ENCODE data around the gene CD63.

Gene CD63

DNA sequence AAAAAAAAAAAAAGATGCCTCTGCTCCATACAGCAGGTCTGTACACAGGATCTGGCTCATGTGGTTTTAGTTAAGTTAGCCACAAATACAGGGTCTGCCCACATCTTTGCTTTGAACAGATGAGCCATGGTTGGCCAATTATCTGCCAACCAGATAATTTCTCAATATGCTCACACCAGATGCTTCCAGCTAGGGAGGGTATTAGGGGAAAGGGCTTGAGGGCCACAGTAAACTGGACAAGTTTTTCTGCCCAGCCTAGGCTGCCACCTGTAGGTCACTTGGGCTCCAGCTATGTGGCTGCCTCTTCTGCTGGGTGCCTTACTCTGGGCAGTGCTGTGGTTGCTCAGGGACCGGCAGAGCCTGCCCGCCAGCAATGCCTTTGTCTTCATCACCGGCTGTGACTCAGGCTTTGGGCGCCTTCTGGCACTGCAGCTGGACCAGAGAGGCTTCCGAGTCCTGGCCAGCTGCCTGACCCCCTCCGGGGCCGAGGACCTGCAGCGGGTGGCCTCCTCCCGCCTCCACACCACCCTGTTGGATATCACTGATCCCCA is 7.8 kb downstream of the CD63 start:
- DNase-seq (ENCODE audit: low spot score): peak; percentile 88

DNA sequence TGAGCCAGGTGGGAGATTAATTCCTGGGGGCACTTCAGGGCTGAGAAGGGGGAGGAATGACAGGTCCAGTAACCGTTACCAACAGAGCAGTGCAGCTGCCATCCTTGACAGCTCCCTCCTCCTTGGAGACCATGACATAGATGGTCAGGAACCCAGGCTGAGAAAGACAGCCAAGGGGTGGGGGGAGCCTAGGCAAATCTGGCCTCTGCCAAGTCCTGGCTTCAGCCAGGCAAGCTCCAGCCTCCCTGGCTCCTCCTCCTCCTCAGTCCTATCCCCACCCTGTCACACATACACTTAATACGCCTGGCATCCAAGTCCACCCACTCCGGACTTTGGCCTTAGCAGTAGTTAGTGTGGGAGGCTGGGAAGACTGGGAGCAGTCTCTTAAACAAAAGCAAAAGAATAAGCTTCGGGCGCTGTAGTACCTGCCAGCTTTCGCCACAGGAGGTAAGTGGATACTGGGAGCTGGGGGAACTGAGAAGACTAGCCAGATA is 8.7 kb downstream of the CD63 start, which contains the start of gene RDH5:
RDH5 (plus strand) TSS at position 323 of the 494 bp plus-strand sequence. CDS start 792 bp downstream, outside the sequence.
- peak; percentile 69 for DNase-seq (ENCODE audit: low spot score)

DNA sequence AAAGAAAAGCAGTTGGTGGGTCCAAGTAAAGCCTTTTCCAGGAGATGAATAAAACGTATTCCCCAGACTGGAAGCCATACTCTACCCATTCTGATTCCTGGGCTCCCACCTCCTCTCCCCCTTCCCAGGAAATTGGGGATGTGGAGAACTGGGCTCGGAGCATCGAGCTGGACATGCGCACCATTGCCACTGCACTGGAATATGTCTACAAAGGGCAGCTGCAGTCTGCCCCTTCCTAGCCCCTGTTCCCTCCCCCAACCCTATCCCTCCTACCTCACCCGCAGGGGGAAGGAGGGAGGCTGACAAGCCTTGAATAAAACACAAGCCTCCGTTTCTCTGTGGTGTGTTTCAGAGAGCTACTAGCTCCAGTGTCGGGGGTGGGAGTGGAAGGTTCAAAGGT is 9.4 kb downstream of the CD63 start:
- no peak for DNase-seq (ENCODE audit: low spot score)

DNA sequence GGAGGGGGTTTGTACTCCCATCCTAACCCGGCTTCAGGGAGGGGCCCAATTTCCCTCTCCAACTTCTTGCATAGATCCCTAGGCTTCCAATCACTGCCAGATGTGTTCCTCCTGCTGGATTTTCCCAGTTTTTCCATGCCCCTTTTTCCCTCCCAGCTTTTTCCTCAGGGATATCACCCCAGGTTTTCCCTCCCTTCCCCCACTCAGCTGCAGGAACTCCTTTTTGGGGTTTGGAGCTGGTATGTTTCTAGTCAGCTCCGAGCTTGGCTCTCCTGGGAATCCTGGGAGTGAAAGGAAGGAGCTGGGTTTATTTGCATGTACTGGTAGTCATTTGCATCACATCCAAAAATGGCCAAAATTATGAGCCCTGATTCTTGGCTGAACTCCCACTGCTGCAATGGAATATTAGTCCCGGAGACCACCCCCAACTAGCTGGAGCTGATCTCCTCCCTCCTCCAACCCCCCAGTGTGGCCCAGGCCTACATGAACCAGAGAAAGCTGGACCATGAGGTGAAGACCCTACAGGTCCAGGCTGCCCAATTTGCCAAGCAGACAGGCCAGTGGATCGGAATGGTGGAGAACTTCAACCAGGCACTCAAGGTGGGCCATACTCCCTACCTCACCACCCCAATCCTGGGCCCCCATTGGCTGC is 10.1 kb downstream of the CD63 start:
- DNase-seq (ENCODE audit: low spot score): no peak

DNA sequence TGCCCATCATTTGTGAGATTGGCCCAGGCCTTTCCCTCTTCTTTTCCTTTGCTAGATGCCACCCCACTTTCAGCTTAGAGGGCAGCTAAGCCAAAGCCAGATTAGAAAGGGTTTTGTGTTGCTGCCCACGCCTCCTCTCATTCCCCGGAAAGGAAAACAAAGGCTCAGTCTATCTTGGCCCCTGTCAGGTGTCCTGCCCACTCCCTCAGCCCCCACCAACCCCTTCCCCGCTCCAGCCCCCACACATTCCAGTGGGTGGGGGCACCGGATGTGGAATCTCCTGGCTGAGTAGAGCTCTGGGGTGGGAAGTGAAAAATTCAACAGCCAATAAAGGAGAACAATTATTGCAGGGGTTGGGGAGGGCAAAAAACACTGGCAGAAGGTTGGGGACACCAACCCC is 10.8 kb downstream of the CD63 start:
- DNase-seq (ENCODE audit: low spot score): no peak

DNA sequence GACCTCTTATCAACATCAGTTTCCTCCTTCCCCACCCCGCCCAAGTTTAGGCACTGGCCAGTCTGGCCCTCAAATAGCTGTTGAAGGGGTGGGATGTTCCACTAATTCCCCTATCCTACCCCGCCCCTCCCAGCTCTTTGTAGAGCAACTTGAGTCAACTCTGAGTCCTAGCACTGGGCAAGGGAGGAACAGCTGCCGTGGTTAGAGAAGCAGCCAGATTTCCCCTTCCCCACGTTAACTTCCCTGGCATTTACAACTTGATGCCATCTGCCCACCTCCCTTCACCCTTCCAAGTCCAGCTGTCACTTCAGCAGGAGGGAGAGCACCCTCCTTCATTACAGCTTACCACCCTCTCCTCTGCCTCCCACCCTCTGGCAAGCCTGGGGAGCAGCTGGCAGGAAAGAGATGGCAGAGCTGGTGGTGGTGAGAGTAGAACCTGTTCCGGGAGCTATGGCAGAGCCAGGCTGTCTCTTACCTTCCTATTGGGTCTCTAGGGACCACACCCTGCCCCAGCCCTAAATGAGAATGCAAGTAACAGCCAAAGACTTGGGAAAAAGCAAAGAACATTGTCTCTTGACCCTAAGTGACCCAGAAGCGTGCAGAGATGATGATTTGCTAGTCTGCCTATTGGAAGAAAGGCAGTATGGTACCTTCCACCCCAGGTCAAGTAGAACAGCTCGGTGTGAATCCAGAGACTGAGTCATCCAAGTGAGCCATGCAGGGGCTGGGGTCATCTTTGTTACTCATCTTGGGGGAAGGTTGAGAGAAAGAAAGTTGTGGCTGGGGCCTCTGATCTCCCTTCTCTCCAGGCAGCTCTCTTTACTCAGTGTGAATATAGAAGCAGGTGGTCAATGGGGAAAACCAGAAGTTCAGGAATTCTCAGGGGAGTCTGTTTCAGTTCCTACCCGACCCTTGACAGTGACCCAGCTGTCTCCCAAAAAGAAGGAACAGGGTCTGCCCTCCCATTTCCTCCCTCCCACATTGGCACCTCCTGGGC is 11.5 kb downstream of the CD63 start:
- DNase-seq (ENCODE audit: low spot score): no peak

DNA sequence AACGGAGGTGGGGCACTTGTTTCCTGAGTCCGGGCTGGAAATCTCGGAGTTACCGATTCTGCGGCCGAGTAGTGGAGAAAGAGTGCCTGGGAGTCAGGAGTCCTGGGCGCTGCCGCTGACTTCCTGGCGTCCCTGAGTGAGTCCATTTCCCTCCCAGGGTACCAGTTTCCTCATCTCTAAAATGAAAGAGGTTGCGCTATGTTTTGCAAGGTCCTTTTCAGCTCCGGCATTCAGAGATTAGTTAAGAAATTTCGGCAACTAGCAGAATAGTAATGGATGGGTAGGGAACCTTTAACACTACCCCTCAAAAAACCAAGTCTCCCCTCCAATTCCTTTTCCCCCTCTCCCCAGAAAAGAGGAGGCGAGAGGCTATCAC is 12.2 kb downstream of the CD63 start:
- no peak for DNase-seq (ENCODE audit: low spot score)

DNA sequence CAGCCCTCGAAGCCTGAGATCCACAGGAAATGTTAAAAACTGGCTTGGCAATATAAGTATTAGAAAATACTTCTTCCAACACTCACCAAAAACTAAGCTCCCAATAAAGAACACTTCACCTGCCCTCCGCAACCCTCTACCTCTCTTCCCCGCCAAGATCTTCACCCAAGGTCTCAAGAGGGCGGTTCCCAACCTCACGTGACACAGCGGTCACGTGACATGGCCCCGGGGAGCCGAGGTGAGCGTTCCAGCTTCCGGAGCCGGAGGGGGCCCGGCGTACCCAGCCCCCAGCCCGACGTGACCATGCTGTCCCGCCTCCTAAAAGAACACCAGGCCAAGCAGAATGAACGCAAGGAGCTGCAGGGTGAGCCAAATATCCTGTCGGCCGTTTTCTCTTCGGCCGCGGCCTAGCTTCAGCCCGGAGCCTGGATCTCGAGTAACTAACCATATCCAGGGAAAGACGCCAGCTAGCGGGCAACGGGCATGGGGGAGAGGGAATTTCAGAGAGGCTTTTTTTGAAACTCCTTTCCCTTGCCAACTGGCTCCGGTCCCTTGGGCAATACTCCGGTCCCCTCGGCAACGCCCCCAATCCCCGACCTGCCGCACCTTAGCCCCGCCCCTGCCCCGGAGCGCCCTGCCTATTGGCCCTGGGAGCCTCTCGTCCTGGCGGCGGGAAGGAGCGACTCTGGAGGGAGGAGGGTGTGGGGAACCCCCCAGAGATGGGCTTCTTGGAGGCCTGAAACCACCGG is 12.8 kb downstream of the CD63 start, which contains the start of gene BLOC1S1:
BLOC1S1 (plus strand) TSS at position 214 of the 749 bp plus-strand sequence; CDS start at position 220, 6 bp downstream.
- DNase-seq (ENCODE audit: low spot score): peak; percentile 90

DNA sequence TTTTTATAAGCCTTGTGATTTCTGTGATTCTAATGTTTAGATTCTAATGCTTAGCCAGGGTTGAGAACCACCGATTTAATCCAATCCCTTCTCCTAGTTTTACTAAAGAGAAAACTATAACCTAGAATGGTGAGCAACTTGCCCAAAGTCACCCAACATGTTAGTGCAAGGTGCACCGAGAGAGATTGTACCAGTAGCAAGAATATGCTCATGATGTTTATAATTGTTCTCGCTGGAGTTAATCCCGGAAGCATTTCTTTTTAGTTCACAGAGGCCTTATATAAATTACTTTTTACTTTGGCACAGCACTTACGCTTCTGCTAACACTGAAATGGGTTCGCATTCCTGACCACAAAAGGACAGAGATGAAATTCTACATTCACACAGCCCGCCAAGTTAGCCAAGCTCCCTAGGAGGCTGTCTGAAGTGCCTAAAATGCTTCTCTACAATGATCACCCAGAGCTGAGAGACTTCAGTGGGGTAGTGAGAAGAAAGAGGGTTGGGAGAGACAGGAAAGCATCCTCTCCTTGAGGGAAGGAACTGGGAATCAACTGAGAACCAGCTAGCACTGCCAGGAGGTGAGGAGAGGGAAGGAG is 13.5 kb downstream of the CD63 start:
- no peak for DNase-seq (ENCODE audit: low spot score)

DNA sequence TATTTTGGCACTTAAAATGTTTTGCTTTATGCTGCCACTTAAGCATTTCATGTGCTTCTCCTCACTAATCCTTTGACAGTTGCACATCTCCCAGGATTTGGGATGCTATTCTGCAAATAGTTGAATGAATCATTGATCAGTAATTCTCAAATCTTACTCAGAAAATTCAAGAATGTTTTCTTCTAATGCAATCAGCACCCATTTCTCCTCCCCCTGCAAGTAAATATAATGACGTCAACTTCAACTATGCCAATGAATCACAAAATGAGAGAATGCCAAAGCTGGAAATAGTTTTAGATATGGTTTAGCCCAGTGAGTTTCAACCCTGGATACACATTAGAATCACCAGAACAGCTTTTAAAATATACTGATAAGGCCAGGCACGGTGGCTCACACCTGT is 15.1 kb downstream of the CD63 start:
- no peak for DNase-seq (ENCODE audit: low spot score)

DNA sequence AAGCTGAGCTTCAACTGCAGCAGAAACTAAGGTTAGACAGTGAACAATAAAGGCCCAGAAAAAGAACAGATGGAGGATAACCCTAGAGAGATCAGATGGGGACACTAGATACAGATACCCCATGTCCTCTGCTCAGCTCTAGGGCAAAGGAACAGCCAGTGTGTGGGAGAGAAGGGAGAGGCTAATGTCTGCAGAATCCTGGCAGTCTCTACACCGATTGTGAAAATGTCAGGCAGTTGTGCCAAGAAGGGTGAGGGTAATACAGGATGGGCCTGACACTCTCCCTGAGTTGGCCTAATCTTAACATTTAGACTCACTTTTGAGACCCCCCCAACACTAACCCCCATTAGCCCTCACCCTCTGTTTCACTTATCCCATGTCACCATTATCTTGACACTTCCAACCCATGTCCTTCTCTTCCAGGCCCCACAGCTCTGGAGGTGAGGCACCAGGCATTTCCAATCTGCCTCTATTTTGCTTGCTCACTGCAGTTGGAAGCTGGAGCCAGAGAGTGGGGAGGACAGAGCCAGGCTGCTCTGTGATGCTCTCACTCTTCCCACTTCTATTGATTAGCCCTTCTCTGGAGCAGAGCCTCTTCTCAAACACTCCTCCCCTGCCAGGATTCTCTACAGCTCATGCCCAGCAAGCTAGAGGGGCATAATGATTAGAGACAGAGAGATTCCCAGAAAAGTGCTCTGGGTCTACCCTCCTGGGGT is 16.0 kb downstream of the CD63 start:
- DNase-seq (ENCODE audit: low spot score): no peak

DNA sequence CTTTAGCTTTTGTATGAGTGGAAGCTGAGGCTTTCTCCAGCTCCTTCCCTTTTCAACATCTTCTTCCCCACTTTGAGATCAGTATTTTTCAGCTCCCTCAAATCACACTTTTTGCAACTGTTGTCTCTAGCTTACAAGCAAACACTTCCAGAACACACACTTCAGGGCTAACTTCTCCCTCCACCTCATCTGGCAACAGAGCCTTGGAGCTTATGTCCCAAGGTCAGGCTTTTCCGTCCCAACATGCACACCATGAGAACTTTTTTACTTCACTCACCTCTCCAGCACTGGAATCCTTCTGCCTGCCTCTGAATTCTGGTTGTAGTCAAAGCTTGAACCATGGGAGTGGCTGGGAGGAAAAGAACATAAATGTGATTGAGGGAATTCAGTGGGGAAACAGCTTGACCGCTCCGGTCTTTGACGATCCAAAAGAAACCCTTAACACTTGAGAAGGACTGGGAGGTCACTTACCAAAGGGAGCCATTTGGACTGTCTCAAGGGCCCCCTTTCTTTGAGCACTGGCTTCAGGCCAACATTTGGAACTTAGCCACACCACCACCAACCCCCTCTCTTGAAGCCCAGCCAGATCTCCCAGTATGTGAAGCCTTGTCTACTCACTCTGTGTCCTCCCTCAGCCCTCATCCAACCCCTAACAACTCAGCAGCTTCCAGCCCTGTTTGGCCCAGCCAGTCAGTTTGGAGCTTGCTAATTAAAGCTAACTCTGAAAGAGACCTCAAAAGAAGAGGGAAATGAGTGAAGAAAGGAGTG is 16.8 kb downstream of the CD63 start:
- no peak for DNase-seq (ENCODE audit: low spot score)

DNA sequence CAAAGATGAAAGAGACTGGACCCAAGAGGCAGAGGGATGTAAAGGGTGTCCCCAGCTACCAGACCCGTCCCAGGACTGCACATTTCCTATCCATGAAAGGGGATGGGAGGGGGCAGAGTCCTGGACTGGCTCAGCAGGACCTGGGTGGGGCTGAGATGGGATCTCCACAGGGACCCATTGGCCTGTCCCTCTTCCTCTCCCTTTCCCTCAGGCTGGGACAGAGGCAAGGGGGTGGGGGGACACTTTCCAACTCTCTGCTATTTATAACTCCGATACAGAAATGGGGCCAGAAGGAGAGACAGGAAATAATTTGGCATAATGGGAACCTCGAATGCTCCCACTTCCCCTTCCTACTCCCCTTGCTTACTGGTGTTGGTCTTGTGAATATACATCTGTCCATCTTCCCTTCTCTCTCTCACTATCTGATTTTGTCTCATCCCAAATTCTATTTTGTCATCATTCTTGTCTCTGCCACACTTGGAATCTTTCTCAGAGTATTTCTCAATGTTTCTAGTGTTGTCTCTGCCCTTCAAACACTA is 20.0 kb downstream of the CD63 start:
- DNase-seq (ENCODE audit: low spot score): no peak

DNA sequence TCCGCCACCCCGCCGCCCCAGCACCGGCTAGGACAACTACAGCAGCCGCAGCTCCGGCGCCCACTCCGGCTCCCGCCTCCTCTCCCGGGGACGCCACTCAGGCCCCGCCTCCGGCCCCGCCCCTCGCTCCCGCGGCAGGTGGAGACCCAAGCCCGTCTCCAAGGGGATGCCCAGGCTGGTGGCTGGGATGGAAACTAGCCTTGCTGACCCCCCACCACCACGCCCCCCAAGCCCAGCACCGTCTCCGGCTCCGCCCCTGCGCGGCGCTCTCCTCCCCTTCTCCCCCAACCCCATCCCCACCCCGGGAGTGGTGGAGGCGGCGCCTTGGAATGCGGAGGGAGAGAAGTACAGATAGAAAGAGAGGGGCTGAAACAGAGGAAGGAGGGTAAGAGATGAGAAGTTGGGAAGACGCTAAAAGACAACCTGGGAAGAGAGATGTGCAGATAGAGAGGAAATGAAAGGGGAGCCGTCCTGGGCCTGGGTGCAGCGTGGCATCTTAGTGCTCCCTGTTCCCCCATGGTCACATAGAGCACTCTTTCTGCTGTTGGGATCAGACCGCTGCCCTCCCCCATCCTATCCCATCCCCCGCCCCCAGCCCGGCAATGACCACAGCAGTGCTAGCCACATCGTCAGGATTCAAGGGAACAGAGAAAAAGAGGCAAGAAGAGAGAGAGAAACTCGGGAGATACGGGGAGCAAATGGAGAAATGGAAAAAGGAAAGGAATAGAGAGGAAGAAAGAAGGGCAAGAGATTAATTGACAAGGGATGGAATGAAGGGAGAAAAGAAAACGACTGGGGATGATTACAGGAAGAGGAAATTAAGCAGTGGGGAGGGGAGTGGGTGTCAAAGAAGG is 20.7 kb downstream of the CD63 start, which contains the start of gene ITGA7:
ITGA7 (minus strand) TSS at position 64 of the 854 bp plus-strand sequence. CDS start 222 bp downstream, outside the sequence.
- peak; percentile 78 for DNase-seq (ENCODE audit: low spot score)

DNA sequence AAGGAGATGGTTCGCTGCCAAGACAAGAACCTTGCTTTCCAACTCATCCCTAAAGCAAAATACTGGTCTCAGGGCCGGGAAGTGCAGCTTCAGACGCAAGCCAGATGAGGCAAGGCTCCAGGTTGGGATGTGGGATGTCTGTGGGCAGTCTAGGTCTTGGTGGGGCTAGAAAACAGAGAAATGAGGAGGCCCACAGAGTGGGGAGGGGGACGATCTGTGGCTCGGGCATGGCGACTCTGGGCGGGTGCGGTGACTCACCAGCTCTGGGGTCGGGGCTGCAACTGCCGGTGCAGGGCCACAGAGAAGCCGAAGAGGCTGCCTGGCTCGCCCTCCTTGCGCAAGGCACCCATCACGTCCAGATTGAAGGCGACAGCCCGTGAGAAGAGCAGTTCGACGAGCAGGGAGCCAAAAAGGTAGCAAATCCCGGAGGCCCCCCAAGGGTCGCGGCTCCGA is 21.6 kb downstream of the CD63 start:
- no peak for DNase-seq (ENCODE audit: low spot score)

DNA sequence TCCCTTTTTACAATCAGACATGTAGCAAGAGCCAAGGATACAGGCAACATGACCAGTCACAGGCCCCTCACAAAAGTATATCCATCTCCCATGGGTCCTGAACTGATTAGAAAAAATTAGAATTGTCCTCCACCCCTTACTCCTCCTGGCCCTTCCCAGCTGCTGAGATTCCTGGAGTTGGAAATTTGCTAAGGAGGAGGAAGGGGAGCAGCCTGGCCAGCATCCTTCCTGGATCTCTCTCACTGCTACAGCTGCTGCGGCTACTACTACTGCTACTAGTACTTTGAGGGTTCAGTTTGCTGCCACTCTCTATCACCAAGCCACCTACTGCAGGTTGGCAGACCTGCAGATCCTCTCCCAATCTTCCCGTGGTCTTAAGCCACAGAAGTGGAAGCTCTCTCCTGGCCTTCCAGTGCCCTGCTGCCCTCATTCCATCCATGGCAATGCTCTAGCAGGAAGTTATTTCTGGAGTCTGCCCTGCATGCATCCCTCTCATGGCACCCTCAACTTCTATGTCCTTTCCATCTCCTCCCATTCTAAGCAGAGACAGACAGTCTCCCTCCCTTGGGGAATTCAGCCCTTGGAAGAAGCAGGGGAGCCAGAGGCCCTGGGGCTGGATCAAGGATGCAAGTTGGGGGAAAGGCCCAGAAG is 22.1 kb downstream of the CD63 start:
- DNase-seq (ENCODE audit: low spot score): no peak

DNA sequence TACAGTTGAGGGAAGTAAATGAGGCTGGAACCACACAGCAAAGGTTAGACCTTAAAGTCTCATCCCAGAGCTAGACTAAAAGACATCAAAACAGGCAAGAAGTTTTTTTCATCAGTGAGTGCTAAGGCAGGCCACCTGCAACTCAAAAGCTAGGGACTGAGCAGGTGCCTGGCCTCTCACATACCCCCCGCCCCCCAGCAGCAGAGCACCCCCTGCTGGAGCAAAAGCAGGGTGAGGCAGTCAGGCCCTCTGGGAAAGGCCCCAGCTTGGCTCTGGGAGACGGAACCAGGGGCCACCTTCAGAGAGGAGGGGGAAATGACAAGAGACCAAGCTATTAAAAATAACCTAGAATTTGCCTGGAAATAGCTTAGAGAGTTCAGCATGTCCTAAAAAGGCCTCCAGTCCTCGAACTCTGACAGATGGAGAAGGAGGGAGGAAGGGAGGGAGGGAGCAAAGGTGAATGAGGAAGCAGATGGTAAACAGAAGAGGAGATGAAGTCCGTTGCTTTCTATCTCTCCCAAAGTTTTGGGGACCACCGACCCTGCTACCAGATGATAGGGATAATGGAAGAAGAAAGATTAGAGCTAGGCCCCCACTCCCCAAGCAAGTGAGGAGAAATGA is 22.9 kb downstream of the CD63 start:
- DNase-seq (ENCODE audit: low spot score): no peak

All from Ammon's horn (tissue), 1 donor.